ENCODE results near the gene SH2B2. TPM values are rescaled to one million over a fixed set of nuclear protein-coding genes. Genes with fewer than 3 reads are reported as not detected.

The SH2B2 gene
- total RNA-seq, 3 donors from 2014 or later: 1.6 to 6.6 (median 4.0) TPM

DNA sequence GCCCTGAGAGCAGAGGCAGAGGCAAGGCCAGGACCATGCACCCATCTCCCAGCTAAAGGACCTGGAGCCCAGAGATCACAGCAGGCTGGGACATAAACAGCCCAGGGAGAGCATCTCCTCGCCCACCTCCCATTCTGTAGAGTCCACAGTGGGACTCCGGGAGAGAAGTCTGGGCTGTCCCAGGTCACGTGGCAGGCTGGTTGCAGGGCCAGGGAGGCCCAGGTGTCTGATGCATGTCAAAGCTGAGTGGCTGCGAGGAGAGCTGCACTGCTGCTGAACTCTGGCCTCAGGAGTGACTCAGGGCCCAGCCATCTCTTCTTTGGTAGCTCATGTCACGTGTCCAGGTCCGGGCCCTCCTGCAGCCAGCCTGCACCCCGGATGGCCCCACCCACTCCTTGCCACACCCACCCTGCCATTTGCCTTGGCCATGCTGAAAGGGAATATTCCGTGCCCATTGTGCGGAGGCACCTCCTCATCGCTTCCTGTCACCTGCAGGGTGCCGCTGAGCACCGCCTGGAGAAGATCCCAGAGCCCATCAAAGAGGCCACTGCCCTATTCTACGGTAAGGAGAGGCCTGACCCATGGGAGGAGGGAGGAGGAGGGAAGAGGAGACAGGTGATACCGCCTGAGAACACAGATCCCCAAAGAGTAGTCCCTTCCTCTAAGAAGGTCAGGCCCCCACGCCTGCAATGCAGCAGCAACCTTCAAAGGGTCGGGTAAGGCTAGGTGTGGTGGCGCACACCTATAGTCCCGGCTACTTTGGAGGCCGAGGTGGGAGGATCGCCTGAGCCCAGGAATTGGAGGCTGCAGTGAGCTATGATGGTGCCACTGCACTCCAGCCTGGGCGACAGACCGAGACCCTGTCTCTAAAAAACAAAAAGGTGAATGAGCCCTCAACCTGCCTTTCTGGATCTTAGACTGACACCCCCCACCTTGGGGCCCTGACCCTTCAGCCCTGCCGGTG, 12.6 kb upstream of the SH2B2 start:
- H3K9me3 ChIP-seq: no peaks in the 10 kb centered on the region
- no peak for DNase-seq (ENCODE audit: low spot score in 2 of 2)
- TF ChIP-seq POLR2AphosphoS5 (IDR thresholded peaks at IDR 0.05) (no peak), POLR2A (IDR thresholded peaks at IDR 0.05) (no peak)
- TF ChIP-seq, protein P1, sequence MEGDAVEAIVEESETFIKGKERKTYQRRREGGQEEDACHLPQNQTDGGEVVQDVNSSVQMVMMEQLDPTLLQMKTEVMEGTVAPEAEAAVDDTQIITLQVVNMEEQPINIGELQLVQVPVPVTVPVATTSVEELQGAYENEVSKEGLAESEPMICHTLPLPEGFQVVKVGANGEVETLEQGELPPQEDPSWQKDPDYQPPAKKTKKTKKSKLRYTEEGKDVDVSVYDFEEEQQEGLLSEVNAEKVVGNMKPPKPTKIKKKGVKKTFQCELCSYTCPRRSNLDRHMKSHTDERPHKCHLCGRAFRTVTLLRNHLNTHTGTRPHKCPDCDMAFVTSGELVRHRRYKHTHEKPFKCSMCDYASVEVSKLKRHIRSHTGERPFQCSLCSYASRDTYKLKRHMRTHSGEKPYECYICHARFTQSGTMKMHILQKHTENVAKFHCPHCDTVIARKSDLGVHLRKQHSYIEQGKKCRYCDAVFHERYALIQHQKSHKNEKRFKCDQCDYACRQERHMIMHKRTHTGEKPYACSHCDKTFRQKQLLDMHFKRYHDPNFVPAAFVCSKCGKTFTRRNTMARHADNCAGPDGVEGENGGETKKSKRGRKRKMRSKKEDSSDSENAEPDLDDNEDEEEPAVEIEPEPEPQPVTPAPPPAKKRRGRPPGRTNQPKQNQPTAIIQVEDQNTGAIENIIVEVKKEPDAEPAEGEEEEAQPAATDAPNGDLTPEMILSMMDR (IDR thresholded peaks at IDR 0.05): no peak
- no peak overlapping the region for H3K27ac ChIP-seq
- no peak overlapping the region for H3K4me3 ChIP-seq
- no peaks in the 10 kb centered on the region for H3K27me3 ChIP-seq
- H3K4me1 ChIP-seq: no peaks in the 10 kb centered on the region
- intact Hi-C loops (cut with DNase I; ENCODE audit: low total_unique reads): loop anchor here (10.0 kb wide), 1 partner anchor 729 kb away; no protein-coding TSS in a partner anchor
- no peaks in the 10 kb centered on the region for H3K36me3 ChIP-seq

DNA sequence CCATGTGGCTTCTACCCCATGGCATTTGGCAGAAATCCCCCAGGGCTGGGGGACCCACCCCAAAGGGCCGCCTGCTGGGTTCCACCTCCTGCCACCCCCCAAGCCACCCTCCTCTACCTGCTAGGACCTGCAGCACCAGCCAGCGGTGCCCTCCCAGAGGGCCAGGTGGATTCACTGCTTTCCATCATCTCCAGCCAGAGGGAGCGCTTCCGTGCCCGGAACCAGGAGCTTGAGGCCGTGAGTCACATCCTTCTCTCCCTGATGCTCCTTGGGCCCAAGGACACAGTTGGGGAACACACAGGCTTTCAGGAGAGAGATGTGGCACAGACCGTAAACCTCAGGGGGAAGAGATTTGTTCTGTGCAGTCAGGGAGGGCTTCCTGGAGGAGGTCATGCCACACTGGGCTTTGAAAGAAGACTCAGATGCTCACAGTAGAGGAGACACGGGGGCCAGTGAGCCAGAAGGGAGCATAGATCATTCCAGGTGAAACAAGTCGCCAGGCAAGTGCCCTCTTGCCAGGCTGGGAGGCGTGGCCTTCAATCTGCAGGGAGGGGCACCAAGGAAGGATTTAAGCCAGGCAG, 11.5 kb upstream of the SH2B2 start:
- Histone ChIP-seq H3K36me3 (no peaks in the 10 kb centered on the region), H3K4me3 (no peak overlapping the region), H3K27me3 (no peaks in the 10 kb centered on the region), H3K9me3 (no peaks in the 10 kb centered on the region), H3K4me1 (no peaks in the 10 kb centered on the region), H3K27ac (no peak overlapping the region)
- TF ChIP-seq POLR2AphosphoS5 (IDR thresholded peaks at IDR 0.05) (no peak), POLR2A (IDR thresholded peaks at IDR 0.05) (no peak)
- TF ChIP-seq, protein P1 (IDR thresholded peaks at IDR 0.05): no peak
- no peak for DNase-seq (ENCODE audit: low spot score in 2 of 2)
- intact Hi-C loops (cut with DNase I; ENCODE audit: low total_unique reads): loop anchor here (10.0 kb wide), 1 partner anchor 730 kb away; no protein-coding TSS in a partner anchor

DNA sequence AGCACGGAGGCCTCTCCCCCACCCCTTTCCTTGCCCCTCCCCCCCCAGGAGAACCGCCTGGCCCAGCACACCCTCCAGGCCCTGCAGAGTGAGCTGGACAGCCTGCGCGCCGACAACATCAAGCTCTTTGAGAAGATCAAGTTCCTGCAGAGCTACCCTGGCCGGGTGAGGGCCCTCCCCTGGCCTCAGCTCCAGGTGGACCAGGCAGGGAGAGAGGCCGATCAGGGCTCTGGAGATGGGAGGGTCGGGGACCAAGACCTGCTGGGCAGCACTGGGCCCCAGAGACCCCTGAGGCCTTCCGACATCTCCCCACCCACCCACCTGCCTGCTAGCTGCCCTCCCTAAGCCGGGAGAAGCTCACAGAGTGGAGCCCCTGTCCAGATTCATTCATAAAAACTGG, 8.8 kb upstream of the SH2B2 start:
- Histone ChIP-seq H3K27me3 (no peaks in the 10 kb centered on the region), H3K27ac (no peak overlapping the region), H3K4me1 (no peaks in the 10 kb centered on the region), H3K4me3 (no peak overlapping the region), H3K36me3 (no peaks in the 10 kb centered on the region), H3K9me3 (no peaks in the 10 kb centered on the region)
- intact Hi-C loops (cut with DNase I; ENCODE audit: low total_unique reads): loop anchor here (10.0 kb wide), 1 partner anchor 733 kb away; no protein-coding TSS in a partner anchor
- TF ChIP-seq POLR2A (IDR thresholded peaks at IDR 0.05): no peak
- TF ChIP-seq, protein P1 (IDR thresholded peaks at IDR 0.05): no peak
- TF ChIP-seq POLR2AphosphoS5 (IDR thresholded peaks at IDR 0.05): no peak
- DNase-seq (ENCODE audit: low spot score in 2 of 2): no peak

DNA sequence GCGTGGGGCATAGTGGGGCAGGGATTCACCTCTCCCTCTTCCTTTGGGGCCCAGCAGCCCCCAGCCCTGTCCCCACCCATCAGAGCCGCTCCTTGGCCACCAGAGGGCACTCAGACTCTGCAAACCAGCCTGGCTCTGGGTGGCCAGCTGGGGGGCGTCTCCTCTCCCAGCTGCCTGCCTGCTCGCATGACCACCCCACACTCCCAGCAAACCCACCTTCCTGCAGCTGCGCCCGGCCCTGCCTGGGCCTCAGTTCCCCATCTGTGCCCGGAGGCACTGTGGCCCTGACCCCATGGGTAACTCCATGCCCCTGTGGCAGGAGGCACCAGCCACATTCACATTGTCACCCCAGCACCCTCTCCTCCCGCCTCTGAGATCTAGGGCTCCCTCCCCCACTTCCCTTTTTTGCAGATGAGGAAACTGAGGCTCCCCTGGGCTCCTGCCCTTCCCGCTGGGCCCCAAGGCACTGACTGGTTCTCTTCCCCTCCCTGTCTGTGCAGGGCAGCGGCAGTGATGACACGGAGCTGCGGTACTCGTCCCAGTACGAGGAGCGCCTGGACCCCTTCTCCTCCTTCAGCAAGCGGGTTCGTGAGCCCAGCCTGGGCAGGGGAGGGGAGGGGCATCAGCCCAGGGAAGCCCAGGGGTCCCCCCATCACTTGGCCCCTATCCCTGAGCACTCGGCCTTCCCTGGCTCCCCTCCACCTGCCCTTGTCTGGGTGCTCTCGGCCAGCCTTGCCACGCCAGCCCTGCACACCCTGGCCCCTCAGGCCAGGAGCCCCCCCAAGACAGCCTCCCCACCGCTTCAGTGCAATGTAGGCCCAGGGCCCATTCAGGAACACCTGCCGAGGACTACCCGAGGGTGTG, 6.9 kb upstream of the SH2B2 start:
- no peaks in the 10 kb centered on the region for H3K4me1 ChIP-seq
- no peaks in the 10 kb centered on the region for H3K27me3 ChIP-seq
- H3K27ac ChIP-seq: no peak overlapping the region
- no peaks in the 10 kb centered on the region for H3K9me3 ChIP-seq
- no peaks in the 10 kb centered on the region for H3K36me3 ChIP-seq
- intact Hi-C loops (cut with DNase I; ENCODE audit: low total_unique reads): loop anchor here (10.0 kb wide), 1 partner anchor 735 kb away; no protein-coding TSS in a partner anchor
- H3K4me3 ChIP-seq: no peak overlapping the region
- TF ChIP-seq POLR2AphosphoS5 (IDR thresholded peaks at IDR 0.05): no peak
- TF ChIP-seq, protein P1 (IDR thresholded peaks at IDR 0.05): peak; percentile 27 to 75 (median 71)
- no peak for DNase-seq (ENCODE audit: low spot score in 2 of 2)
